ENCODE results near the gene DERL2.

Gene DERL2

GRCh38 chr17:5485270-5486205 lies at the start of gene DERL2:
Gene DERL2, minus strand, starts transcription at chr17:5486178. Its CDS starts 17 bp downstream, at chr17:5486161.
- DNase-seq: no peak

- DNase-seq: no peak
These were observed 49.5 kb upstream of the DERL2 start for GRCh38 chr17:5535436-5535835.

DNA sequence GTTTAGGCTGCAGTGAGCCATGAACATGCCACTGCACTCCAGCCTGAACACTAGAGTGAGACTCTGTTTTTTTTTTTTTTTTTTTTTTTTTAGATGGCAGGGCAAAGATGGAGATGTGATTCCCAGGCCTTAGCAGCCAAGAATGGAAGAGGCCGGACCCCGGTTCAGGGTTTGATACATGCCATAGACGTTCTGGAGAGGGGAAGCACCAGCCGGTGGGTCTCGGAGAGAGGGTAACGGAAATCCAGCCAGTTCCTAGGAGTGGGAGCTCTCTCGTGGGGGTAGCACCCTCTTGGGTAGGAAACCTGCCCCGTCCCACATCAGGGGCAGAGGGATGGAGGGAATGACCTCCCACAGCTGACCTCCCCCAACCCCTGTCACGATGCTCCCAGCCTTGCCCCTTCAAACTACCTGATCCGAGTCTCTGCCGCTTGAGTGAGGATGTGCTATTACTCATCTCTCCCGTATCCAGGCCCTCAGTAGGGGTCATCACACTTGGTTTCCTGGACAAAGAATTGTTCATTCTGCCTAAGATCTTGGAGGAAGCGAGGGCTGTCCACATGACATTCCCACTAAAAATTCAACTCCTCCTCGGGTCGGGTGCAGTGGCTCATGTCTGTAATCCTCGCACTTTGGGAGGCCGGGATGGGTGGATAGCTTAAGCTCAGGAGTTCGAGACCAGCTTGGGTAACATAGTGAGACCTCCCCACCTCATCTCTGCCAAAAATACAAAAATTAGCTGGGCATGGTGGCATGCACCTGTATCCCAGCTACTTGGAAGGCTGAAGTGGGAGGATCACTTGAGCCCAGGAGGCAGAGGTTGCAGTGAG lies 47.7 kb upstream of the DERL2 start:
- DNase-seq: no peak

- DNase-seq: no peak
These were observed 46.6 kb upstream of the DERL2 start for GRCh38 chr17:5532581-5532980.

DNA sequence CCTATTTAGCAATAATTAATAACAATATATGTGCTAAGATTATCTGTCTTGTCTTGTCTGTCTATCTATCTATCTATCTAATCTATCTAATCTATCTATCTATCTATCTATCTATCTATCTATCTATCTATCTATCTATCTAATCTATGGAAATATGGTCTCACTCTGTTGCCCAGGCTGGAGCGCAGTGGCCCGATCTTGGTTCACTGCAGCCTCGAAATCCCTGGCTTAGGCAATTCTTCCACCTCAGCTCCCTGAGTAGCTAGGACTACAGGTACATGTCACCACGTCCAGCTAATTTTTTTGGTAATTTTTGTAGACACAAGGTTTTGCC lies 45.1 kb upstream of the DERL2 start:
- DNase-seq: no peak

GRCh38 chr17:5530265-5531084 lies 44.5 kb upstream of the DERL2 start:
- no peak for DNase-seq

DNA sequence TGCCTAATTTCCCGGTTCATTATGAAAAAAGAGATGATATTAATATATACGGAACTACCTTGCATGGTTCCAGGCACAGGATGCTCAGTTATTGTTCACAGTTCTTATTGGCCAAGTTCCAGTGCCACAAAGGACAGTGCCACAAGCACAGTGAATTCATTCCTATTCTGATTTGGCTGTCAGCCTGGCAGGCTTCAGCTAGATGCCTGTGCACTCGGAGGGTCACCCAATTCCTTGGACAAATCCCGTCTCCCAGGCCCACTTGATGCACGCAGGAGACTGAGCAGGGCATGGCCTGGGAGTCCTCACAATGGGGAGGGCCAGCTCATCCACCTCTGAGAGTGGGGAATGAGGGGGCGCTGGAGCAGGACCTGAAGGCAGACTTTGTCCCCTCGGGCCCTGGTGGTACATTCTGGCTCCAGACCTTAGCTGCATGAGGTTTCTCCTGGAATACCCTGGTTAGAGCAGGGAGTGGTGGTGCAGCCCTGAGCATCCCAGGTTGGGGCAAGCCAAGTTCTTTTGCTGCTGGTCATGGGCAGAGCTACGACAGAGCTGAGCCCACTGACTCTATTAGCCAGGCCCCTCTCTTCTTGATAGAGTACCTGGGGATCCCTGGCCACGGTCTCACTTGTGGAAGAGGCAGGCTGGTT lies 41.7 kb upstream of the DERL2 start:
- DNase-seq: no peak

DNA sequence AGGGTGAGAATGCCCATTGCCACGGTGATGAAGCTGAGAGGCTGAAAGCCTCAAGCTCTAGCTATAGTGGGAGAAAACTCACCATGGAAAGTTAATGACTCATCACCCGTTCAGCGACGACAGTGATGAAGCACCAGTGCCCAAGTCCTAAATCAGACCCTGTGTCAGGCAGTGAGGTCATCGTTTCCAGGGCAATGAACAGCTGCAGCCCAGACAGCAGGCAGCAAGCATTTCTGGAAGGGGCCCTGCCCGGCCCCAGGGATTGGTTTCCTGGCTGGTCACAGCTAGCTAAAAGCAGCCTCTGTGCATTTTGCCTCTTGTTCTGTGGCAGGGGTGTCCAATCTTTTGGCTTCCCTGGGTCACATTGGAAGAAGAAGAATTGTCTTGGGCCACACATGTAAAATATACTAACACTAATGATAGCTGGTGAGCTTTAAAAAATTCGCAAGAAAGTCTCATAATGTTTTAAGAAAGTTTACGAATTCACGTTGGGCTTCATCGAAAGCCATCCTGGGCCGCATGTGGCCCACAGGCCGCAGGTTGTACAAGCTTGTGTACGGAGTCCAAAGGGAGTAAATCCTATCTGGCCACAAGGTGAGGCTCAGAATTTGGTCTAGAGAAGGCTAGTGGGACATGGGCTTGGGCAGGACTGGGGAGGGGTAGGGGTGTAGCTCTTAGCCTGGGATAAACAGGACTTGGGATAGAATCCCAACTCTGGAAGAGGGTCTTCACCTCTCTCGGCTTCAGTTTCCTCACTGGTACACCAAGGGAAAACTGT lies 41.0 kb upstream of the DERL2 start:
- no peak for DNase-seq

- no peak for DNase-seq
These were observed 37.3 kb upstream of the DERL2 start for GRCh38 chr17:5523249-5523648.

- no peak for DNase-seq
These were observed 36.5 kb upstream of the DERL2 start for GRCh38 chr17:5522476-5522875.

GRCh38 chr17:5516060-5516792 lies 30.2 kb upstream of the DERL2 start:
- no peak for DNase-seq

DNA sequence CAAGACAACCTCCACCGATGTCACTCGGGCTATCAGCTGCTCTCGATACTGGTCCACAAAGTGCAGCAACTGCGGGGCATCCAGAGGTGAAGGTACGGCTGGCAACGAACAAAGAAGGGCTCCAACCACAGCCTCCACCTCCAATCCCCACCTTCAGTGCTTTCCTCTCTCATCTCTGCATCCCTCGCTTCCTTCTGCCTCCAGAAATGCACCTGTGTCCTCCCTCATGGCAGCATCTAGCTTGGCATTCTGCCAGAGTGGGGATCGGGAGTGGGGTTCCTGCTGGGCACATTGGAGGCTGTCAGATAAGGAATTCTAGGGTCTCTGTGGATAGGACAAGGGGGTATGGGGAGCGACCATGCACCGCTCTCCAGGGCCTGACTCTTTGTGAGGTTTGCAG lies 29.0 kb upstream of the DERL2 start:
- no peak for DNase-seq

DNA sequence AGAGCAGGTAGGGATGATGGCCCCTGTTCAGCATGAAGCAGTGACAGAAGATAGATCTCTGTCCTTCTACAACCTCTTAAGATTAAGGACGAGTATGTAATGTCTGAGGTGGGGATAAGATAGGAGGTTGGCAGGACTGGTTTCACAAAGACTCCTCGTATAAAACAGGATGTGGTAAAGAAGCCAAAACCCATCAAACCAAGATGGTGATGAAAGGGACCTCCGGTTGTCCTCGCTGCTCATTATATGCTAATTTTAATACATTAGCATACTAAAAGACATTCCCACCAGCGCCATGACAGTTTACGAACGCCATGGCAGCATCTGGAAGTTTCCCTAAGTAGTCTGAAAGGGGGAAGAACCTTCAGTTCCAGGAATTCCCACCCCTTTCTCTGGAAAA lies 27.6 kb upstream of the DERL2 start:
- DNase-seq: no peak

DNA sequence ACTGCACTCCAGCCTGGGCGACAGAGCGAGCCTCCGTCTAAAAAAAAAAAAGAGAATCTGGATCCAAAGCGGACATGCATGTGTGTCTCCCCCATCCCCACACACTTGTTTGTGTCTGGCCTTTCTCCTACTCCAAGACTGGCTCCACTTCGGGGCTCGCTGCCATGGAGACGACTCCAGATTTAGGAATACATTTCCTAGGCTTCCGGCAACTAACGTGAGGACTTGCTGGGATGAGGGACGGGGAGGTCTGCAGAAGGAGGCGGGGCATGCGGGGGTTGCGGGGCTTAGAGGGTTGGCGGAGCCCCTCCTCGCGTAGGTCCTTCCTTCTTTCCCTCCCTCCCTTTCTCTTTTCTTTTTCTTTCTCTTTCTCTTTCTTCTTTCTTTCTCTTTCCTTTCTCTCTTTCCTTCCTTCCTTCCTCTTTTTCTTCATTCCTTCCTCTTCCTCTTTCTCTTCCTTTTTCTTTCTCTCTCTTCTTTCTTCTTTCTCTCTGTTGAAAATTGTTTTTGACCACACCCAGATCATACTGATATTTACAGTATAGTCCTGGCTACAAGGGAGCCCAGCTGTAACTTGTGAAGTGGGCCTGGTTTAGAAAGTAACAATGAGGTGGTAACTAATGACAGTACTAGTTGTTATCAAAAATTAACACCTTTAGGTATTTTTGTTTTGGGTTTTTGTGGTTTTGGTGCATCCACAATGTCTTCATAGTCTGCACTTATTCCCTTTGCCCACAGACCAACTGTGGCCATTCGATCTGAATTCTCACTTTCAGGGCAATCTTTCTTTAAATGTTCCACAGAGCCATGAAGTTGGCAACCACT lies 25.6 kb upstream of the DERL2 start:
- DNase-seq: no peak

- DNase-seq: no peak
These were observed 24.8 kb upstream of the DERL2 start for GRCh38 chr17:5510771-5511170.

DNA sequence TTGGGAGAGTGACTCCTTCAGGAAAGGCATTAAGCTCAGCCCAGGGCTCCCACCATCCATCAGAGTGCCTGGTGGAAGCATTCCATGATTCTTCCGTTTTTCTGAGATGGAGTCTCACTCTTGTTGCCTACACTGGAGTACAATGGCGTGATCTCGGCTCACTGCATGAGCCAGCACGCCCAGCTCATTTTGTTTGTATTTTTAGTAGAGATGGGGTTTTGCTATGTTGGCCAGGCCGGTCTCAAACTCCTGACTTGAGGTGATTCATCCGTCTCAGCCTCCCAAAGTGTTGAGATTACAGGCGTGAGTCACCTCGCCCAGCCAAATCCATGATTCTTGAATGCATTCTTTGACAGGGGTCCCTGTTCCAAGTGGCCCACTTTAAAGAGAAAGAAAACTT lies 23.5 kb upstream of the DERL2 start:
- DNase-seq: no peak

DNA sequence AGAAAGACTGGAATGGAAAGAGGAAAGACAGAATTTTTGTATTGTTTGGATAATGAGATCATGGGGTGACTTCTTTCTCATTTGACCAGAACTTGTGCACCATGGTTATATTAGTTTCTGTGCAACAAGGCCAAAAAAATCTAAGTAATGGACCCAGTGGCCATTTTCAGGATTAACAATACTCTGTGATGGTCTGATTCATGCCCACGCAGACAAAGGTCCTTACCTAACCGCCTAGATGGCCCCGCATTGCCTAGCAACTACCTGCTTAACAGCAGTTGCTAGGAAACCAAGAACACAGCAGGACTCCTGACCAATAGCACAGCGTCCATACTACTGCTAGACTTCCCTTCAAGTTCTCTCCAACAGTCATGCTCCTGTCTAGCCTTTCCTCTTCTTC lies 22.8 kb upstream of the DERL2 start:
- no peak for DNase-seq

DNA sequence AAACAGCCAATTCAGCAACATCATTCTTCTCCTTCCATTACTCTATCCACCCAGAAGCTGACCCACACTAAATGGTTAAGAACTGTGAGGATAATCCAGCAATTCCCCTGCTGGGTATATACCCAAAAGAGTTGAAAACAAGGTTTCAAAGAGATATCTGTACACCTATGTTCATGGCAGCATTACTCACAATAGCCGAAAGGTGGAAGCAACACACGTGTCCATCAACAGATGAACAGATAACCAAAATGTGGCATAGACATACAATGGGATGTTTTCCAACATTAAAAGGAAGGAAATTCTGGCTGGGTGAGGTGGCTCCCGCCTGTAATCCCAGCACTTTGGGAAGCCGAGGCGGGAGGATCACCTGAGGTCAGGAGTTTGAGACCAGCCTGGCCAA lies 20.3 kb upstream of the DERL2 start:
- no peak for DNase-seq

DNA sequence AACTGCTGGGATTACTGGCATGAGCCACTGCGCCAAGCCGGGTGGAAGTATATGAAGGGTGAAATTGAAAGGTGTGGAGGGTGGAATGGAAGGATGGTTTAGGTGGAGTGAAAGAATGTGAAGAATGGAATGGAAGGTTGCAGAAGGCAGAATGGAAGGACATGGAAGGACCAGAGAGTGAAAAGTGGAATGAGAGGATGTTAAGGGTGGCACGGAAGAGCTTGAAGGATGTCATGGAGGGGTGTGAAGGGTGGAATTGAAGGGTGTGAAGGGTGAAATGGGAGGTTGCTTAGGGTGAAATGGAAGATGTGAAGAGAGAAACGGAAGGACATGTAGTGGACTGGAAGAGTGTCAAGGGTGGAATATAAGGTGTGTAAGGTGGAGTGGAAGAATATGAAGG lies 16.6 kb upstream of the DERL2 start:
- no peak for DNase-seq

DNA sequence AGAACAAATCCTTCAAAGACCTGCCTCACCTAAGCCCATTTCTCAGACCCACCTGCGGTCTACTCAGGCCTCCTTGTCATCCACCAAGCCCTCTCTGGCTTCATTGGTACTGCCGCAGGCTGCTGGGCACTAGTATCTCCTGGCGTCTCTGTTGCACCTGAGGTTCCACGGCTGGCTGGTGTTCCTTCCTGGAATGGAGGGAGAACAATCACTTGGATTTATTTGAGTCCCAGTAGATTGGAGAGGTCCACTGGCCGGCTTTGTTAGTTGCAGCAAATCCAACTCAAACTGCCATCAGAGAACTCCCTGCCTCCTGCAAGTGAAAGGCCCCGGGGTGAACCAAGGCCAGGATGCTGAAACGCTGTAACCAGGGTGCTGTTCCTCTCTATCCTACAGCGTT lies 15.7 kb upstream of the DERL2 start:
- DNase-seq: no peak

Measured in NCI-H1048 (cell line).